DOHH2 (cell line): ENCODE measurements around the gene TREX2.

ENCODE experiments used
- H3F3A ChIP-seq: fragments of 200-600 bp; sonication (generic), shearing (Covaris generic); 2 replicates; pipeline ENCODE4 v1.6.0; 2016; ENCODE audit warnings: antibody characterized with exemption, mild to moderate bottlenecking; ENCODE audit not compliant: control insufficient read depth, insufficient read depth
- H3K27ac ChIP-seq: fragments of 200-600 bp; sonication (generic); 2 replicates; pipeline ENCODE4 v1.5.1; 2014; ENCODE audit warnings: low read depth, mild to moderate bottlenecking, low read length, moderate library complexity
- H3K27me3 ChIP-seq: fragments of 200-600 bp; sonication (generic); 2 replicates; pipeline ENCODE4 v1.6.1; 2014; ENCODE audit warnings: mild to moderate bottlenecking, low read length, mixed read lengths; ENCODE audit not compliant: control insufficient read depth
- H3K36me3 ChIP-seq: fragments of 200-600 bp; sonication (generic); 2 replicates; pipeline ENCODE4 v1.6.1; 2014; ENCODE audit warnings: mild to moderate bottlenecking, low read length, moderate library complexity, mixed read lengths; ENCODE audit not compliant: control insufficient read depth
- H3K4me1 ChIP-seq: fragments of 200-600 bp; sonication (generic); 2 replicates; pipeline ENCODE4 v1.6.1; 2014; ENCODE audit warnings: mild to moderate bottlenecking, low read length, mixed read lengths; ENCODE audit not compliant: control insufficient read depth
- H3K4me2 ChIP-seq: fragments of 200-600 bp; sonication (generic); 2 replicates; pipeline ENCODE4 v1.6.0; 2014; ENCODE audit warnings: mild to moderate bottlenecking, low read length, moderate library complexity
- H3K4me3 ChIP-seq: fragments of 200-600 bp; sonication (generic); 2 replicates; pipeline ENCODE4 v1.5.1; 2014; ENCODE audit warnings: mild to moderate bottlenecking, low read length, mixed read lengths
- H3K79me2 ChIP-seq: fragments of 200-600 bp; sonication (generic); 2 replicates; pipeline ENCODE4 v1.6.1; 2014; ENCODE audit warnings: mild to moderate bottlenecking, low read length, mixed read lengths; ENCODE audit not compliant: control insufficient read depth
- H3K9me2 ChIP-seq: fragments of 200-600 bp; sonication (generic); replicated peaks from 2 replicates; pipeline ENCODE4 v1.6.1; 2014; ENCODE audit warnings: mild to moderate bottlenecking, low read length, mixed read lengths; ENCODE audit not compliant: control insufficient read depth
- H3K9me3 ChIP-seq: fragments of 200-600 bp; sonication (generic); 2 replicates; pipeline ENCODE4 v1.6.1; 2014; ENCODE audit warnings: antibody characterized with exemption, low read length, mixed read lengths; ENCODE audit not compliant: control insufficient read depth, insufficient read depth
- H4K20me1 ChIP-seq: fragments of 200-600 bp; sonication (generic); 2 replicates; pipeline ENCODE4 v1.6.0; 2014; ENCODE audit warnings: low read depth, mild to moderate bottlenecking, antibody characterized with exemption, low read length, moderate library complexity; ENCODE audit not compliant: control insufficient read depth, insufficient read depth
- CTCF ChIP-seq: fragments of 200-600 bp; sonication (generic); IDR thresholded peaks from one replicate; pipeline ENCODE4 v1.5.1; 2014; ENCODE audit warnings: antibody characterized with exemption, mild to moderate bottlenecking, low read depth, low read length; ENCODE audit not compliant: poor library complexity, severe bottlenecking
- EZH2phosphoT487 ChIP-seq: fragments of 200-600 bp; sonication (generic); IDR thresholded peaks from 2 replicates; pipeline ENCODE4 v1.6.1; 2017; ENCODE audit warnings: borderline replicate concordance, mild to moderate bottlenecking, antibody characterized with exemption, low read length, moderate library complexity, mixed read lengths

The TREX2 gene

GRCh38 chrX:153408871-153409351 is 36.9 kb downstream of the TREX2 start:
- H3K27ac ChIP-seq: no peak overlapping the region
- H3K4me2 ChIP-seq: no peak overlapping the region
- H3K27me3 ChIP-seq: no peaks in the 10 kb centered on the region
- H3K79me2 ChIP-seq: peaks cover 3% of the 10 kb centered on the region; the same call in 1 of the 2 replicates
- H3K4me1 ChIP-seq: peaks cover 19% of the 10 kb centered on the region
- no peaks in the 10 kb centered on the region for H3K36me3 ChIP-seq
- H3K4me3 ChIP-seq: no peak overlapping the region
- no peaks in the 10 kb centered on the region for H4K20me1 ChIP-seq
- H3K9me2 ChIP-seq: no peaks in the 10 kb centered on the region
- no peaks in the 10 kb centered on the region for H3K9me3 ChIP-seq
- no peak for TF ChIP-seq CTCF
- TF ChIP-seq EZH2phosphoT487: no peak
- H3F3A ChIP-seq: no peaks in the 10 kb centered on the region

- Histone ChIP-seq H3K4me3 (no peak overlapping the region), H3K27me3 (no peaks in the 10 kb centered on the region), H3K4me2 (no peak overlapping the region), H3K9me2 (no peaks in the 10 kb centered on the region), H3K27ac (no peak overlapping the region), H3K79me2 (peaks cover 3% of the 10 kb centered on the region; the same call in 1 of the 2 replicates), H3K9me3 (no peaks in the 10 kb centered on the region), H3K4me1 (peaks cover 19% of the 10 kb centered on the region), H3F3A (no peaks in the 10 kb centered on the region), H4K20me1 (no peaks in the 10 kb centered on the region), H3K36me3 (no peaks in the 10 kb centered on the region)
- TF ChIP-seq CTCF (no peak), EZH2phosphoT487 (no peak)
Observed at GRCh38 chrX:153408221-153408721, 37.6 kb downstream of the TREX2 start.

- H4K20me1 ChIP-seq: no peaks in the 10 kb centered on the region
- peaks cover 3% of the 10 kb centered on the region; the same call in 1 of the 2 replicates for H3K79me2 ChIP-seq
- no peak overlapping the region for H3K27ac ChIP-seq
- no peaks in the 10 kb centered on the region for H3K36me3 ChIP-seq
- no peaks in the 10 kb centered on the region for H3K9me3 ChIP-seq
- H3K9me2 ChIP-seq: no peaks in the 10 kb centered on the region
- H3K4me2 ChIP-seq: no peak overlapping the region
- no peak overlapping the region for H3K4me3 ChIP-seq
- peaks cover 19% of the 10 kb centered on the region for H3K4me1 ChIP-seq
- H3F3A ChIP-seq: no peaks in the 10 kb centered on the region
- no peaks in the 10 kb centered on the region for H3K27me3 ChIP-seq
- TF ChIP-seq CTCF (no peak), EZH2phosphoT487 (no peak)
Observed at GRCh38 chrX:153407736-153408135, 38.1 kb downstream of the TREX2 start.
